ENCODE data around the gene NDUFB4.
A peak's percentile ranks its signal among the peaks of the same experiment; 100 is the strongest.

Gene NDUFB4

DNA sequence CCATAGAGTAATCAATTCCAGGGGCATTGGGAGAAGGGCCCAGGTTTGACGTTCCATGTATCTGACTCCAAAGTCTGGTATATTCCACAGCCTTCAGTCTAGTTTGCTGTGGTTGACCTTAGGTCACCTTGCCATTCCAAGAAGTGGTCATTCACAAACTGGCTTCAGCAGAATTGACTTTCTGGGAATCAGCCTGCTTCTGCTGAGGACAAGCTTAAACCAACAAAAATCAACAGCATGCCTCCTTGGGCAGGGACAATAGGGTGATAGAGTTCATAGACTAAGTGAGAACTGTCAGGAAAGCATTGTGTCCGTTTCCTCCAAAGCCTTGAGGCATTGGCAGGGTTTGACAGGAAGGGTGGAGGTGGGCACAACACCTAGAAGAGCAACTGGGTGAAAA, 24.1 kb upstream of the NDUFB4 start:
- no peak overlapping the region for H3K4me3 ChIP-seq (ENCODE audit: control insufficient read depth, low read depth, low read length)
- DNase-seq (ENCODE audit: low read depth) = no peak
- no peak for TF ChIP-seq CTCF (conservative IDR thresholded peaks at IDR 0.05; ENCODE audit: control insufficient read depth, insufficient read depth, low read depth, low read length)

DNA sequence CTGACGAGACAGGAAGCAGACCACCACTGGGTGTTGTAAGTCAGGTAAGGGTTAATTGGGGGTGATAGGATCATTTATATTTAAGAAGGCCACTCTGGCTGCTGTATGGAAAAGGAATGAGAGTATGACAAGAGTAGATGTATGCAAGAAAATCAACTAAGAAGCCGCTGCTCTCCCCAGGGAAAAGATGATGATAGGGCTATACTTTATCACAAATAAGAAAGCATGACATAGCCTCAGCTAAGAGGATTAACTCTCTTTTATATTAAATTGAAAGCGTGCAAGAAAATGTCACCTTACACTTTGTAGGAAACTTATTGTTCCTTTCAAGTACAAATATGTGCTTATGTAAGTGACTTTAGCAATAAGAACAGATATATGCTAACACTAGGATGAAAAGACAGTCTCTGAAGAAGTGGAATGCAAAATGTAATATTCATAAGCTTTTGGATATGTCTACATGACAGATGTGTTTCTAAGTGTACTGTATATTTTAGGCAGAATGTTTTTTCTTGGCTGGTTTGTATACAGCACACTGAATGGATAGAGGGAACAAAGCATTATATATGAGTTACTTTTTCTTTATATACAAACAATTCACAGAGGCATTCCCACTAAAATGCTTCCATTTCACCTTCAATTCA, 8.7 kb upstream of the NDUFB4 start:
- TF ChIP-seq CTCF (conservative IDR thresholded peaks at IDR 0.05; ENCODE audit: control insufficient read depth, insufficient read depth, low read depth, low read length) = no peak
- H3K4me3 ChIP-seq (ENCODE audit: control insufficient read depth, low read depth, low read length) = no peak overlapping the region
- DNase-seq (ENCODE audit: low read depth) = no peak

GRCh38 chr3:120595788-120596115, 384 bp upstream of the NDUFB4 start:
- peak overlapping the region; percentile 74 for H3K4me3 ChIP-seq (ENCODE audit: control insufficient read depth, low read depth, low read length)
- no peak for TF ChIP-seq CTCF (conservative IDR thresholded peaks at IDR 0.05; ENCODE audit: control insufficient read depth, insufficient read depth, low read depth, low read length)
- DNase-seq (ENCODE audit: low read depth) = no peak

DNA sequence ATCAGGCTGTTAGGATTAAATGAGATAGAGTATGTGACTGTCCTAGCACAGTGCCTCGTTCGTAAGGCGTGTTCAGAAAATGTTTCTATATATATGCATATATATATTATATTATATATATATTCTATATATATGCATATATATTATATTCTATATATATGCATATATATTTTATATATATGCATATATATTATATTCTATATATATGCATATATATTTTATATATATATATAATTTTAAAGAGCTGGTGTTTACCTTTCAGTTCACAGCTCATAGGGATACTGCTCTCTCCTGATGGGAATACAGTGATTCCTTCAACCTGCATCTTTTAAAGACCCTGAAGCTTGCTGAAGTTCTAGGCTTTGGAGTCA, 702 bp downstream of the NDUFB4 start:
- TF ChIP-seq CTCF (conservative IDR thresholded peaks at IDR 0.05; ENCODE audit: control insufficient read depth, insufficient read depth, low read depth, low read length) = no peak
- DNase-seq (ENCODE audit: low read depth) = no peak
- H3K4me3 ChIP-seq (ENCODE audit: control insufficient read depth, low read depth, low read length) = peak overlapping the region; percentile 74

DNA sequence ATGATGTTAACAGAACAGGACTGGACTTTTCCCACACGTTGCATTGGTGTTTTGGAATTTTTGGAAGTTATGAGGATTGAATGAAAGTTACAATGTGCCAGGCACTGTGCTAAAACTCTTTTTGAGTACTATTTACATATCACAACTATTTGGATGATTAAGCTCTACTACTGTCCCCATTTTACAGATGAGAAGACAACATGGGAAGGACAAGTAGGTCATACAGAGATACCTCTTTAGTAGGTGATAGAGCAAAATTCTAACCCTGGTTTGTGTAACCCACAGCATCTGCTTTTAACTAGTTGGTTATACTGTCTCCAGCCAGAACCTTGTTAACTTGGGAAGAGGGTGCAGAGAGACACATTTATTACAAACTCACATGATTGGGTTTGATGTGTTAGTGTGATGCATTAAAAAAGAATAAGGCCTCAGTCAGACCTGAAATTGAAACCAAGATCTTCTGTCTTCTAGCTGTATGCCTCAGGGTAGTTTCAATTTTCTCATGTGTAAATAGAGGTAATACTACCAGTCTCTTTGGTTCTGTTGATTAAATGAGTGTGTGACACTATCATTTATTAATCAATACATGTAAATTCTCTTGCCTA, 1.4 kb downstream of the NDUFB4 start:
- no peak for TF ChIP-seq CTCF (conservative IDR thresholded peaks at IDR 0.05; ENCODE audit: control insufficient read depth, insufficient read depth, low read depth, low read length)
- DNase-seq (ENCODE audit: low read depth) = no peak
- peak overlapping the region; percentile 20 for H3K4me3 ChIP-seq (ENCODE audit: control insufficient read depth, low read depth, low read length)

DNA sequence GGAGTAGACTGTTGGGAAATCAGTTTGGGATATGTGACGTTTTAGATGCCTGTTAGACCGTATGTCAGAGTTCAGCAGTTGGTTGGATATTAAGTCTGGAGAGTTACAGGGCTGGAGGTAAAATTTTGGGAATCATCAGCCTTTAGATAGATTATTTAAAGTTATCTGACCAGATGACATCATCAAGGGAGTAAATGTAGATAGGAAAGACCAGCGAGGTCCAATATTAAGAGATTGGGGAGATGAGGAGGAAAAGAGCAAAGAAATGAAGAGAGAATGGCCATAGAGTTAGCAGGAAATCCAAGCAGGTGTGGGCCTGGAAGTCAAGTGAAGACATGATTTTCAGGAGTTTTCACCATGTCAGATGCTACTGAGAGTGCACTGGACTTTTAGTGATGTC, 3.1 kb downstream of the NDUFB4 start:
- no peak for DNase-seq (ENCODE audit: low read depth)
- no peak overlapping the region for H3K4me3 ChIP-seq (ENCODE audit: control insufficient read depth, low read depth, low read length)
- no peak for TF ChIP-seq CTCF (conservative IDR thresholded peaks at IDR 0.05; ENCODE audit: control insufficient read depth, insufficient read depth, low read depth, low read length)

GRCh38 chr3:120601554-120601953, 5.4 kb downstream of the NDUFB4 start:
- TF ChIP-seq CTCF (conservative IDR thresholded peaks at IDR 0.05; ENCODE audit: control insufficient read depth, insufficient read depth, low read depth, low read length) = no peak
- no peak for DNase-seq (ENCODE audit: low read depth)

More at GRCh38 chr3:120601554-120601953, 5.4 kb downstream of the NDUFB4 start:
- H3K4me3 ChIP-seq (ENCODE audit: control insufficient read depth, low read depth, low read length) = no peak overlapping the region
